Nephron progenitor cell (in vitro differentiated cells): Measurements from ENCODE around the gene MSI2.

Source experiments
- DNase-seq: peaks from one replicate; pipeline ENCODE4 v3.0.0; 2021
- H3K27ac Mint-ChIP-seq: 2 replicates; pipeline ENCODE4 v1.8.0; 2021; ENCODE audit warnings: mild to moderate bottlenecking, moderate library complexity, mixed read lengths
- H3K27me3 Mint-ChIP-seq: 2 replicates; pipeline ENCODE4 v1.8.0; 2021; ENCODE audit warnings: mild to moderate bottlenecking, low read depth, mixed read lengths; ENCODE audit not compliant: poor library complexity
- H3K36me3 Mint-ChIP-seq: 2 replicates; pipeline ENCODE4 v1.8.0; 2021; ENCODE audit warnings: low read depth, mixed read lengths
- H3K4me1 Mint-ChIP-seq: 2 replicates; pipeline ENCODE4 v1.8.0; 2021; ENCODE audit warnings: mixed read lengths
- H3K4me3 Mint-ChIP-seq: 2 replicates; pipeline ENCODE4 v1.8.0; 2021; ENCODE audit warnings: mild to moderate bottlenecking, moderate library complexity, mixed read lengths
- H3K9me3 Mint-ChIP-seq: 2 replicates; pipeline ENCODE4 v1.8.0; 2021; ENCODE audit warnings: mild to moderate bottlenecking, moderate library complexity, mixed read lengths
- CTCF ChIP-seq: fragments of 200-600 bp; sonication (generic); IDR thresholded peaks from 2 replicates; pipeline ENCODE4 v1.5.0; 2021; ENCODE audit warnings: antibody characterized with exemption

MSI2 gene

GRCh38 chr17:57569021-57569420 is 312.7 kb downstream of the MSI2 start:
- Mint-ChIP-seq H3K27me3 (no peaks in the 10 kb centered on the region), H3K9me3 (no peaks in the 10 kb centered on the region), H3K27ac (no peak overlapping the region), H3K4me3 (no peak overlapping the region), H3K36me3 (peaks cover 43% of the 10 kb centered on the region), H3K4me1 (peaks cover 86% of the 10 kb centered on the region)
- TF ChIP-seq CTCF: no peak
- no peak for DNase-seq

DNA sequence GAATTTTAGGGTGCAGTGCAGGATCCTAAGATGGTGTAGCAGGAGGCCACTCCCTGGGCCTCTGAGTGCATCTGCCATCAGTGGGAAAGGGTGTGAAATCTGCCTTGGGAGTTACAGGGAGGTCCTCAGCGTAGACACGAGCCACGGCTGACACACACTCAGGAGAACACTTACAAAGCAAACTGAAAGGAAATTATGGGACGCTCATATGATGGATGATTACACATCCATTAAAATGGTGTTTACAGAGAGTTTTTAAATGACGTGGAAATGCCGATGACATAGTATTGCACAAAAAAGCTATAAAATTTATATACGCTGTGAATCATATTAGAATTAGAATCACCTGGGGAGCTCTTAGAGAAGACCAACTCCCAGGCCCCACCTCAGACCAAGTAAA is 313.5 kb downstream of the MSI2 start:
- H3K9me3 Mint-ChIP-seq: no peaks in the 10 kb centered on the region
- no peak overlapping the region for H3K4me3 Mint-ChIP-seq
- H3K27me3 Mint-ChIP-seq: no peaks in the 10 kb centered on the region
- peaks cover 80% of the 10 kb centered on the region for H3K4me1 Mint-ChIP-seq
- no peak for DNase-seq
- peak overlapping the region; percentile 60 for H3K27ac Mint-ChIP-seq
- H3K36me3 Mint-ChIP-seq: peaks cover 43% of the 10 kb centered on the region
- TF ChIP-seq CTCF: no peak

GRCh38 chr17:57570724-57571344 is 314.5 kb downstream of the MSI2 start:
- Mint-ChIP-seq H3K9me3 (no peaks in the 10 kb centered on the region), H3K36me3 (peaks cover 34% of the 10 kb centered on the region), H3K4me3 (no peak overlapping the region), H3K27me3 (no peaks in the 10 kb centered on the region), H3K4me1 (peaks cover 76% of the 10 kb centered on the region), H3K27ac (peak overlapping the region; percentile 85)
- no peak for DNase-seq
- no peak for TF ChIP-seq CTCF

GRCh38 chr17:57572062-57572461 is 315.7 kb downstream of the MSI2 start:
- peaks cover 77% of the 10 kb centered on the region for H3K4me1 Mint-ChIP-seq
- DNase-seq: no peak
- no peaks in the 10 kb centered on the region for H3K9me3 Mint-ChIP-seq
- TF ChIP-seq CTCF: no peak
- peak overlapping the region; percentile 51 for H3K27ac Mint-ChIP-seq
- no peak overlapping the region for H3K4me3 Mint-ChIP-seq
- H3K36me3 Mint-ChIP-seq: peaks cover 25% of the 10 kb centered on the region
- no peaks in the 10 kb centered on the region for H3K27me3 Mint-ChIP-seq

DNA sequence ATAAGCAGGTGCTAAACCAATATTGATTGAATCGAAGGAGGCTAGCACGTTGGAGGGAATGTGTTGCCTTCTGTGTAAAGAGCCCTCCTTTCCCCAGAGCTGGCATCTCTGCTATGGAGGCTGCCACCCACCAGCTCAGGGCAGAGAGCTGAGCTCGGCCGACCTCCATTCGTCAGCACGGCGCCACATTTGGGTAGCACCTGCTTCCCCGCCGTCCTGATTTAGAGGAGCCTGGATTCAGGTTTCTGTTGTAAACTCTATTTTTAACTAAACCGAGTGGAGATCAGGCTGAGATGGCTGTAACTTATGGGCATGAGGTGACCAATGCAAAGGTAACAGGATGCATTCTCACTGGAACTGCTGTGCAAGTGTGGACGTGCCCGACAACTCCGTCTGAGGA is 316.3 kb downstream of the MSI2 start:
- Mint-ChIP-seq H3K27ac (no peak overlapping the region), H3K27me3 (no peaks in the 10 kb centered on the region), H3K36me3 (peaks cover 25% of the 10 kb centered on the region), H3K9me3 (no peaks in the 10 kb centered on the region), H3K4me3 (no peak overlapping the region), H3K4me1 (peaks cover 77% of the 10 kb centered on the region)
- no peak for DNase-seq
- TF ChIP-seq CTCF: no peak

- H3K27me3 Mint-ChIP-seq: peaks cover under 1% of the 10 kb centered on the region
- H3K4me1 Mint-ChIP-seq: peaks cover 77% of the 10 kb centered on the region
- TF ChIP-seq CTCF: no peak
- H3K36me3 Mint-ChIP-seq: peaks cover 19% of the 10 kb centered on the region
- peak overlapping the region; percentile 20 for H3K27ac Mint-ChIP-seq
- H3K4me3 Mint-ChIP-seq: no peak overlapping the region
- DNase-seq: no peak
- no peaks in the 10 kb centered on the region for H3K9me3 Mint-ChIP-seq
These were observed 317.8 kb downstream of the MSI2 start for GRCh38 chr17:57574040-57574513.
